ENCODE data around the gene INPPL1. TPM values are rescaled to one million over a fixed set of nuclear protein-coding genes. Genes with fewer than 3 reads are reported as not detected.

INPPL1 gene
- total RNA-seq, 1 experiment from 2014 or later, result 133 TPM

DNA sequence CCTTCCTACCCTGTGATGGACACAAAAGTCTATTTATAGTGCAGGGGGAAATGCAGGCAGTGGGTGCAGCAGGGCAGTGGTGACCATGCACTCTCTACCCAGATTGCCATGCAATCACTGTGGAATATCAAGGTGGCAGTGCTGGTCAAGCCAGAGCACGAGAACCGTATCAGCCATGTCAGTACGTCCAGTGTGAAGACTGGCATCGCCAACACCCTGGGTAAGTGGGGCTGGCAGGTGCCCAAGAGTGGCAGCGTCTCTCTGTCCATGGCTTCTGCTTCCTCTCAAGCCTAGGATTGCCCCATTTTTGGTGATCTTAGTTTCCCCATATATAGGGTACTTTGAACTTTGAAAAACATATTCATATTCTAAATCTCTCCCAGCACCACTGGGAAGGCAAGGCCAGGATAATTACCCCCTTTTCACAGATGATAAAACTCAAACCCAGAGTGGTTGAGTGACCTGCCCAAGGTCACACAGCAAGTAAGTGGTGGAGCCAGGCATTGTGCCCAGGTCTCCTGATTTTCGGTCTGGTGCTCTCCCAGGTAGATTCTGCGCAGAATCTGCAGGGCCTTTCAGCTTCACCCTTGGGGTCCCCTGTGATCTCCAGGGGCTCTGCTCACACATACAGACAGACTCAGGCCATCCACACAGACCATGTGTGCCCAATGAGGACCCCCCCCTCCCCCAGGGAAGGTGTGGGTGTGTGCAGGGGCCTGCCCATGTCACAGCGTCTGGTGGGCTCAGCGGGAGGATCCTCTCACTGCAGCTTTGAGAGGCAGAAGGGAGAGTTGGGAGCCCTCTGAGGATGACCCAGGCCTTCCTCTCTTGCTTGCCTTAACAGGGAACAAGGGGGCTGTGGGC, 7.1 kb downstream of the INPPL1 start:
- DNase-seq (ENCODE audit: low spot score), result no peak

DNA sequence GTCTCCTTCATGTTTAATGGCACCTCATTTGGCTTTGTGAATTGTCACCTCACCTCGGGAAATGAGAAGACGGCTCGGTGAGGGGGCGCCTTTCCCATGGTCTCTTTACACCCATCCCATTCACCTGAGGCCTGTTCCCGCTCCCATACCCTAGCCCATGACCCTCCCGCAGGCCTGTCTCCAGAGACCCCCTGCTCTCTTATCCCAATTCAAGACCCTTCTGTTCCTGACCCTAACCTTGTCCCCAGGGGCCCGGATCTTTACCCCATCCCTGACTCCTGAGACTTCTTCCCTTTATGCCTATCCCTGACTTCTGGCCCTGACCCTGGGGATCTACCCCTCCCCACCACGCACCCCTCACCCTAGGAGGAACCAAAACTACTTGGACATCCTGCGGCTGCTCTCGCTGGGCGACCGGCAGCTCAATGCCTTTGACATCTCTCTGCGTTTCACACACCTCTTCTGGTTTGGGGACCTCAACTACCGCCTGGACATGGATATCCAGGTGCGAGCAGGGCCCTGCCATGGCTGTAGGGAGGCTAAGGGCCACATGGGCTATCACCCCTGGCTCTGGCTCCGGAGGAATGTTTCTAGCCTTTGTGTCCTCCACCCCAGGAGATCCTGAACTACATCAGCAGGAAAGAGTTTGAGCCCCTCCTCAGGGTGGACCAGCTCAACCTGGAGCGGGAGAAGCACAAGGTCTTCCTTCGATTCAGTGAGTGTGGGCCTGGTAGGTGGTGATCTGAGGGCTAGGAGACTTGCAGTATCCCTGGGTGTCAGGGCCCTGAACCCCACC, 7.9 kb downstream of the INPPL1 start:
- DNase-seq (ENCODE audit: low spot score), result no peak

DNA sequence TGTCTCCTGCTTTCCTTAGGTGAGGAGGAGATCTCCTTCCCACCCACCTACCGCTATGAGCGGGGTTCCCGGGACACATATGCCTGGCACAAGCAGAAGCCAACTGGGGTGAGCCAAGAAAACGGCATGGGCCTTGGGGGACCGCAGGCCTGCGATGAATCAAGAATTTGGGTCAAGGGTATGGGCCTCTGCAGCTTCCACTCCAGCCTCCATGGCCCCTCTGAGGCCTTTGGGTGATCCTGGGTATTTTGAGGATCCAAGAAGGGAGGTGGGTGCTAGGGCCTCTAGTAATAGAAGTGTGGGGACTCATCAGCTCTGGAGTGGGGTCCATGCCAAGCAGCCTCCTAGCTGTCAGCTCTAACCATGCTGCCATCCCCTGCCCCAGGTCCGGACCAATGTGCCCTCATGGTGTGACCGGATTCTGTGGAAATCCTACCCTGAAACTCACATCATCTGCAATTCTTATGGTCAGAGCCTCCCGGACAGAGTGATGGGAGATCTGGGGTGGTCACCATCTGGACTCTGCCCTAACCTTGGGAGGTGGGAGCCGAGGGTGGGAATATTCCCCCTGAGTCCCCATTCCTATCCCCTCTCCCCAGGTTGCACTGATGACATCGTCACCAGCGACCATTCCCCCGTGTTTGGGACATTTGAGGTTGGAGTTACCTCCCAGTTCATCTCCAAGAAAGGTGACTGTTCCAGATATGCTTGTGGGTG, 8.6 kb downstream of the INPPL1 start:
- DNase-seq (ENCODE audit: low spot score), result no peak

- no peak for DNase-seq (ENCODE audit: low spot score)
These were observed 9.4 kb downstream of the INPPL1 start for GRCh38 chr11:72233773-72234513.

DNA sequence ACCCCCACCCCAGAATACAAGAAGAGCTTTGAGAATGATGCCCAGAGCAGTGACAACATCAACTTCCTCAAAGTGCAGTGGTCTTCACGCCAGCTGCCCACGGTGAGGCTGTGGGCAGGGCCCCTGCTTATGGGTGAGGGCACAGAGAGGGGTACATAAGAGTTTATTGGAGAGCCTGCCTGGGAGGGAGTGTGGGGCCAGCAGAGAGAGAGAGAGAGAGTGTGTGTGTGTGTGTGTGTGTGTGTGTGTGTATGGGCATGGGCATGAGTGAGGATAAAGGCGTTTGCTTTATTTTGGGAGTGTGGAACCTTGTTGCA, 9.9 kb downstream of the INPPL1 start:
- DNase-seq (ENCODE audit: low spot score), result no peak

DNA sequence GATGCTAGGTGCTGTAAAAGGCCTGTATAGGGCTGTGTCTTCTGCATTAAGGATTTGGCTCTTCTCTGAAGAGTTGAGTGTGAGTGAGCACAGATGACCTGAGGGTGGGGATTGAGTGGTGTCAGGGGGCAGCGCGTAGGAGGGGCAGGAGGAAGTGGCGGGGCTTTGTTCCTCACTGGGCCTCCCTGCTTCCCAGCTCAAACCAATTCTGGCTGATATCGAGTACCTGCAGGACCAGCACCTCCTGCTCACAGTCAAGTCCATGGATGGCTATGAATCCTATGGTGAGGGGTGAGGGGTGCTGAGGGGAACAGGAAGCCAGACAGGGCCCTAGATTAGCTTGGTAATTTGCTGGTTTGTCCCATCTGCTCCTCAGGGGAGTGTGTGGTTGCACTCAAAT, 10.4 kb downstream of the INPPL1 start:
- no peak for DNase-seq (ENCODE audit: low spot score)

DNA sequence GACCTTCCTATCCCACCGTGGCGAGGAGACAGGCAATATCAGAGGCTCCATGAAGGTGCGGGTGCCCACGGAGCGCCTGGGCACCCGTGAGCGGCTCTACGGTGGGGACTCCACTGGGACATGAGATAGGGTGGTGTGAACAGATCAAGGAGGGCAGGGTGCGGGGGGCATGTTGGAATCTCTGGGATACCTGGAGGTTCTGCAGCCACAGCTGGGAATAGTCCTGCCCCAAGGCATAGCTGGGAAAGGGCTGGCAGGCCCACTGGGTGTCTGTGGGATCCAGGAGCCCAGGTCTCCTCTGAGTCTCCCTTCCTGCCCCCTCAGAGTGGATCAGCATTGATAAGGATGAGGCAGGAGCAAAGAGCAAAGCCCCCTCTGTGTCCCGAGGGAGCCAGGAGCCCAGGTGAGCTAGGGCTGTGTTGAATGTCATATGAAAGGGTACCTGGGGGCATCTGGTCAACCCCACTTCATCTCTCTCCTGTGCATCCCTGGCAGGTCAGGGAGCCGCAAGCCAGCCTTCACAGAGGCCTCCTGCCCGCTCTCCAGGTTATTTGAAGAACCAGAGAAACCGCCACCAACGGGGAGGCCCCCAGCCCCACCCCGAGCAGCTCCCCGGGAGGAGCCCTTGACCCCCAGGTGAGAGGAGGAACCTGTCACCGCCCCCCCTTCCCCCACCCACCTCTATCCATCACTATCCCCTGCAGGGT, 10.9 kb downstream of the INPPL1 start:
- DNase-seq (ENCODE audit: low spot score), result no peak

- DNase-seq (ENCODE audit: low spot score), result no peak
These were observed 11.6 kb downstream of the INPPL1 start for GRCh38 chr11:72236083-72236697.

DNA sequence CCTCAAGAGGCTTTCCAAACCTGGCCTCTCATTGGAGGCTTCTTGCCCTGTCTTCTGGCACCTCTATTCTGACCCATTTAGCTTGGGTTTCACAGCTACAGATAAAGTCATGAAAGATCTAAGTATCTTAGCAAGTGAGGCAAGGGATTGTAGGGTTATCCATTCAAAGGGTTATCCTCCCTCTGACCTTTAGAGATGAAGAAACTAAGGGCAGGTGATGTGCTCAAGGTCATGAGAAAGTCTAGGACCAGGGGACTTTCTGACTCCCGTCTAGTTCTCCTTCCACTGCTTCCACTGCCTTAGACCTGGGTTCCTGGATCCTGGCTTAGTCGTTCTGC, 12.2 kb downstream of the INPPL1 start:
- DNase-seq (ENCODE audit: low spot score), result no peak

DNA sequence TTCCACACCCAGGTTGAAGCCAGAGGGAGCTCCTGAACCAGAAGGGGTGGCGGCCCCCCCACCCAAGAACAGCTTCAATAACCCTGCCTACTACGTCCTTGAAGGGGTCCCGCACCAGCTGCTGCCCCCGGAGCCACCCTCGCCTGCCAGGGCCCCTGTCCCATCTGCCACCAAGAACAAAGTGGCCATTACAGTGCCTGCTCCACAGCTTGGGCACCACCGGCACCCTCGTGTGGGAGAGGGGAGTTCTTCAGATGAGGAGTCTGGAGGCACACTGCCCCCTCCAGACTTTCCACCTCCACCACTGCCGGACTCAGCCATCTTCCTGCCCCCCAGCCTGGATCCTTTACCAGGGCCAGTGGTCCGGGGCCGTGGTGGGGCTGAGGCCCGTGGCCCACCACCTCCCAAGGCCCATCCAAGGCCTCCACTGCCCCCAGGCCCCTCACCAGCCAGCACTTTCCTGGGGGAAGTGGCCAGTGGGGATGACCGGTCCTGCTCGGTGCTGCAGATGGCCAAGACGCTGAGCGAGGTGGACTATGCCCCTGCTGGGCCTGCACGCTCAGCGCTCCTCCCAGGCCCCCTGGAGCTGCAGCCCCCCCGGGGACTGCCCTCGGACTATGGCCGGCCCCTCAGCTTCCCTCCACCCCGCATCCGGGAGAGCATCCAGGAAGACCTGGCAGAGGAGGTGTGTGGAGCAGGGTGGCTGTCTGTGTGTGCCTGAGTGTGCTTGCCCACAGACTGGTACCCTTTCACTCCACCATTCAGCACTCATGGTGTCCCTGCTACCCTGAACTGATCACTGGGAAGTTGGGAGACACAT, 12.8 kb downstream of the INPPL1 start:
- no peak for DNase-seq (ENCODE audit: low spot score)

DNA sequence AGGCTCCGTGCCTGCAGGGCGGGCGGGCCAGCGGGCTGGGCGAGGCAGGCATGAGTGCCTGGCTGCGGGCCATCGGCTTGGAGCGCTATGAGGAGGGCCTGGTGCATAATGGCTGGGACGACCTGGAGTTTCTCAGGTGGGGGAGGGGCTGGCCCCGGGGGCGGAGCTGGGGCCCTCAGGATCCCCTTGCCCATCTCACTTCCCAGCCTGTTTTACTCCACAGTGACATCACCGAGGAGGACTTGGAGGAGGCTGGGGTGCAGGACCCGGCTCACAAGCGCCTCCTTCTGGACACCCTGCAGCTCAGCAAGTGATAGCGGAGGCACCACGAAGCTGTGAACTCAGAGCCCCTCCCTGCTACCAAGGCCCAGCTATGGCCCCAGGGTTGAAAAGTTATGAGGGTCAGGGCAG, 13.5 kb downstream of the INPPL1 start:
- peak; percentile 73 for DNase-seq (ENCODE audit: low spot score)

DNA sequence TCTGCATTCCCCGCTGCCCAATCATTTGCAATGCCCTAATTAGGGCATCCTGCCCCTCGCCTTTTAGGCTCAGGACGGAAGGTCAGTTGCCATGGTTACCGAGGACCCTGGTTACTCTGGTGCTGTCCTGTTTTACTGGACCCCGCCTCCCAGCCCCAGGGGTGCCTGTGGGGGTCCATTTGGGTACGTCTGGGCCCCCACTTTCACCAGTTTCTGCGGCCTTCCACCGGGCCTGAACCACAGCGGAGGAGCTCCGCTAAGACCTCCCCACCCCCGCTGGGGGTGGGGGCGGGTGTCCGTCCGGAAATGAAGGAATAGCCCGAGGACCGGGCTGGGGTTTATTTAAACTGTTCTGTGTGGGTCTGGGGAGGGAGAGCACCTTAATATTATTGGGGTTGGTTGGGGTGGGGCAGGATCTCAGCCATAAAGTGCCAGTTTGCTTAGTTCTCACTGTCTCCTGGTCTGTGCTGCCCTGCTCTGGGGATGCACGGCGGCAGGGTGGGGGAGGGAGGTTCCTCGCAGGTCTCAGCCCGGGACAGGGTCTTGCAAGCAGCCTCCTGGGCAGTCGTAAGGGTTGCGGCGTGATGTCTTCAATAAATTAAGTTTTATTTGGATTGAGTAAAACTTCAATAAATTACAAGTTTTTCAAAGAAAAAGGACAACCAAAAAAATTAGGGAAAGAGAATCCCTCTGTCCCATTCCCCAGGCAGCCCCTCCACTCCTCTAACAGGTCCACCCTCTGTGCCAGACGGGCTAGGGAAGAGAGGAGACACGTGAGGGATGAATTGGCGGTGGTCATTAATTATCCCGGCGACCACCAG, 14.1 kb downstream of the INPPL1 start:
- DNase-seq (ENCODE audit: low spot score), result no peak

DNA sequence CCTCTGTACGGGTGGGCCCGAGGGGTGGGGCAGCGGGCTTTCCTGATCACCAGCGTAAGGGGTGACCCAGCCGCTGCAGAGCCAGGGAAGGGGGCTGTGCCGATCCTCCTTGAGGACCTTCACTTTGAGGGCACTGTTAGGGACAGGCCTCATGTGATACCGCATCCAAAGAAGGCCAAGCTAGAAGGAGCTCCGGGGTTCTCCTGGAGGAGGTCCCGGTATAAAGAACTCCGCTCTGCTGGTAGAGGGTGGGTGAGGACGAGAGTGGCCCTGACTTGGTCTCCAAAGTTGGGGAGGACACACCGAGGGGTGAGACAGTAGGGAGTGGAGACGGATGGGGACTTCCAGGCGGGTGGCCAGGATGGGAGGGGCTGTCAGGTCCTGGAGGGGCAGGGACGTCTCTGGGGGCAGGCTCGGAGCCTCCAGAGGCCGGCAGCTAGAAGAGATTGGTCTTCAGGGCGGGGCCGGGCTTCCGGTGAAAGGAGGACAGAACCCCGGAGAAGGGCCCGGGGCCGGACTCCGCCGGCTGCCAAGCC, 14.8 kb downstream of the INPPL1 start:
- peak; percentile 23 for DNase-seq (ENCODE audit: low spot score)

GRCh38 chr11:72239849-72240460, 15.4 kb downstream of the INPPL1 start:
- peak; percentile 17 for DNase-seq (ENCODE audit: low spot score)

- no peak for DNase-seq (ENCODE audit: low spot score)
These were observed 16.1 kb downstream of the INPPL1 start for GRCh38 chr11:72240461-72241290.

- no peak for DNase-seq (ENCODE audit: low spot score)
These were observed 16.8 kb downstream of the INPPL1 start for GRCh38 chr11:72241291-72241781.

- no peak for DNase-seq (ENCODE audit: low spot score)
These were observed 17.6 kb downstream of the INPPL1 start for GRCh38 chr11:72242141-72242540.
